Aorta (tissue), 5 donors: ENCODE data around the gene SHISA5. TPM values are rescaled to one million over a fixed set of nuclear protein-coding genes. Genes with fewer than 3 reads are reported as not detected.
"Not testable (repeated sequence)": the region's sequence is repeated elsewhere in the genome, so short reads cannot be mapped to it uniquely, and the experiment has no call there.

Source experiments
- ATAC-seq: fragments of 200-7000 bp; cut with Tn5 transposase; one replicate; pipeline ENCODE4 v1.9.1; 2022; ENCODE audit warnings: moderate library complexity; ENCODE audit not compliant: low FRiP score
- DNase-seq, 2 donors: peaks; one replicate each; pipeline ENCODE4 v3.0.0-alpha.2; 2020
- H3K27ac ChIP-seq, 2 donors: one replicate each; pipeline ENCODE4 v1.5.1; 2013; ENCODE audit warnings: low read length in 2 of 2, mild to moderate bottlenecking in 2 of 2, moderate library complexity in 2 of 2, control low read depth in 1 of 2, inconsistent platforms in 1 of 2, low read depth in 1 of 2
- H3K27me3 ChIP-seq, 2 donors: one replicate each; pipeline ENCODE4 v1.6.1; 2013; ENCODE audit warnings: control low read depth in 1 of 2, low read length in 1 of 2, mild to moderate bottlenecking in 1 of 2, moderate library complexity in 1 of 2; ENCODE audit not compliant: insufficient read depth in 2 of 2, control insufficient read depth in 1 of 2
- H3K36me3 ChIP-seq, 2 donors: one replicate each; pipeline ENCODE4 v1.6.1; 2013; ENCODE audit warnings: control low read depth in 1 of 2, low read length in 1 of 2, mild to moderate bottlenecking in 1 of 2; ENCODE audit not compliant: insufficient read depth in 2 of 2, control insufficient read depth in 1 of 2
- H3K4me1 ChIP-seq, 2 donors: one replicate each; pipeline ENCODE4 v1.6.1; 2013; ENCODE audit warnings: low read length in 2 of 2, control low read depth in 1 of 2, mild to moderate bottlenecking in 1 of 2, moderate library complexity in 1 of 2; ENCODE audit not compliant: insufficient read depth in 2 of 2, control insufficient read depth in 1 of 2
- H3K4me3 ChIP-seq, 2 donors: one replicate each; pipeline ENCODE4 v1.5.1; 2013; ENCODE audit warnings: low read length in 2 of 2, control low read depth in 1 of 2, mild to moderate bottlenecking in 1 of 2
- H3K9me3 ChIP-seq: one replicate; pipeline ENCODE4 v1.6.1; 2013; ENCODE audit warnings: mild to moderate bottlenecking, low read length; ENCODE audit not compliant: control insufficient read depth
- WGBS, 2 donors: extraction: QIAGEN DNeasy Blood & Tissue Kit; methylation state at CpG; one replicate each; pipeline ENCODE4 v1.1.7; 2013; 5-methylcytosine and 5-hydroxymethylcytosine counted together
- intact Hi-C, 2 donors: fragments of 100-400 bp; cut with DNase I; formaldehyde crosslinking; loops; one replicate each; pipeline versions ENCODE4 v1.14.2 to v1.15.0; 2022
- polyA plus RNA-seq, 2 donors: library from polyadenylated mRNA; stranded (reverse); fragments of 200-250 nt; gene quantifications; one replicate each; pipeline ENCODE4 v1.2.3, GENCODE V29; 2013
- total RNA-seq, 2 donors: library from RNA; stranded (reverse); fragmentation: NEBNext Ultra II Directional; extraction: Animal tissue kit (Norgen Biotek cat#: 25700); gene quantifications; one replicate each; pipeline ENCODE4 v1.2.1, GENCODE V29; 2021
- donor health status: healthy with polysubstance abuse.
- donor health status: Bipolar disorder and iron deficiency.
- donor health status: DM: no; HTN: no; CAD: no.
- donor health status: DM: no; HTN: no; CAD: no.
- donor health status: DM: yes; HTN: yes; CAD: no.

Gene SHISA5
- total and polyA plus RNA-seq, 4 donors, result 64.2 to 183 (median 142) TPM

DNA sequence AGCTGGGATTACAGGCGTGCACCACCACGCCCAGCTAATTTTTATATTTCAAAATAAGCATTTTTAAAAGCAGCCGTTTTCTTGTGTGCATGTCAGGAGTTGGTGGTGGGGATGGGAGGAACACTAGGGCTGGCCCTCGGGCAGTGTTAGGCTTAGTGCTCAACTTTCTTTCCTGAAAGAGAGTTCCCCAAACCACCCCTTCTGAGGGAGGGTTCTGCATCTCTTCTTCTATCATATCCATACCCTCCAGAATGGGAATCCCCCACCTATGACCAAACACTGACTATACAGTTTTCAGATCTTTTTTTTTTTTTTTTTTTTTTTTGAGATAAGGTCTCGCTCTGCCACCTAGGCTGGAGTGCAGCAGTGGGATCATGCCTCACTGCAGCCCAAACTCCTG lies 40.2 kb upstream of the SHISA5 start:
- 89 to 97% methylated on average over 5 of the region's 5 CpGs for WGBS, 2 donors

DNA sequence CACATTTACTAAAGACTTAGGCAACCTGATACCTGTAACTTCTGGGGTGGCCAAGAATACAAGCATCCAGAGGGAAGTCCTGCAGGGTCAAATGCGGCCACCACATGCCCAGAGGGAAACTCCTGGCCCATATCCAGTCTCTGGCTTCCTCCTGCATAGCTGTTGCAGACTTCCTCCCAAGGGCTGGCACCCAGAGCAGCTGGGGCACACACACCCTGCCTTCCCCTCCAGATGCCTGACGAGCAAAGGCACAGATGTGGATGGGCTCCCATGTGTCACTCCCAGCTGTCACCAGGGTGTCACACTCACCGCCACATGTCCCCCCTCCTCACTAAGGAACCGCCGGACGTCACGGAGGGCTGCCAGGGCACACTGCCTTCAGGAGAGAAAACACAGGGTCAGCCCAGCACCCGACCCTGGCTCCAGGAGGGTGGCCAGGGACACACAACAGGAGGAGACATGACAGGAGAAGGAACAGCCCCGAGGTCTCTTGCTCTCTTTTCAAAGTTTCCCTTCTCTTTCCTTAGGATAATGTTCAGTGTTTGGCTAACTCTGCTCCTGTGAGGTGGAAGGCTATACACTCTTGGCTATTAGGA lies 39.4 kb upstream of the SHISA5 start:
- DNase-seq (peak in 1 of 2 donors; percentile 83), ATAC-seq (peak; percentile 68)
- Histone ChIP-seq H3K9me3 (no peaks in the 10 kb centered on the region), H3K4me3 (no peak overlapping the region), H3K4me1 (no peaks in the 10 kb centered on the region), H3K27ac (no peak overlapping the region), H3K27me3 (no peaks in the 10 kb centered on the region), H3K36me3 (peaks cover 0 to 3% of the 10 kb centered on the region in 2 donors)
- intact Hi-C loops, result loop anchor here in 1 of 2 donors (10.0 kb wide), 1 partner anchor 269 kb away; no protein-coding TSS in a partner anchor
- 15 to 22% methylated on average over 9 of the region's 9 CpGs for WGBS, 2 donors

More for the DNA sequence above, 40.2 kb upstream of the SHISA5 start:
- Histone ChIP-seq H3K27ac (no peak overlapping the region), H3K27me3 (no peaks in the 10 kb centered on the region), H3K36me3 (peaks cover 0 to 3% of the 10 kb centered on the region in 2 donors), H3K4me3 (no peak overlapping the region), H3K9me3 (no peaks in the 10 kb centered on the region), H3K4me1 (no peaks in the 10 kb centered on the region)
- ATAC-seq (no peak), DNase-seq (no peak)
- intact Hi-C loops, result loop anchor here in 1 of 2 donors (10.0 kb wide), 1 partner anchor 269 kb away; no protein-coding TSS in a partner anchor

DNA sequence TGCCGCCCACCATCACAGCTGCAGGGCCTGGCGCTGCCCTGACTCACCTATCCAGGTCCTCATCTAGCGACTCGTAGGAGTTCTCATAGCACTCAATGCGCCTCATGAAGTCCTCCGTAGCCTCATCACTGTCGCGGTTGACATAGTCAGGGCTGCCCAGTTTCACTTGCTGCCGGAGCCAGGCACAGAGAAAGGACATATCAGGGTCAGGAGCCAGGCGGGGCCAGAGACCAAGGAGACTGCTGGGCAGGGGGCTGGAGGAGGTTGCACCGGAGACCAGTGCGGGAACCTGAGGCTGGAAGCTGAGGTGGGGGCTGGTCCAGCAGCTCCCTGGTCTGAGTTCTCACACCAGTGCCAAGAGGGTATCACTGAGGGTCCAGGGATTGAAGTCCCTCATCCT lies 34.5 kb upstream of the SHISA5 start:
- H3K9me3 ChIP-seq, result no peaks in the 10 kb centered on the region
- peaks cover 0 to 4% of the 10 kb centered on the region in 2 donors for H3K36me3 ChIP-seq
- intact Hi-C loops, result no loop called here
- no peaks in the 10 kb centered on the region for H3K27me3 ChIP-seq
- 93 to 96% methylated on average over 12 of the region's 12 CpGs for WGBS, 2 donors
- DNase-seq (no peak), ATAC-seq (no peak)
- H3K27ac ChIP-seq, result no peak overlapping the region
- H3K4me1 ChIP-seq, result no peaks in the 10 kb centered on the region
- no peak overlapping the region for H3K4me3 ChIP-seq

DNA sequence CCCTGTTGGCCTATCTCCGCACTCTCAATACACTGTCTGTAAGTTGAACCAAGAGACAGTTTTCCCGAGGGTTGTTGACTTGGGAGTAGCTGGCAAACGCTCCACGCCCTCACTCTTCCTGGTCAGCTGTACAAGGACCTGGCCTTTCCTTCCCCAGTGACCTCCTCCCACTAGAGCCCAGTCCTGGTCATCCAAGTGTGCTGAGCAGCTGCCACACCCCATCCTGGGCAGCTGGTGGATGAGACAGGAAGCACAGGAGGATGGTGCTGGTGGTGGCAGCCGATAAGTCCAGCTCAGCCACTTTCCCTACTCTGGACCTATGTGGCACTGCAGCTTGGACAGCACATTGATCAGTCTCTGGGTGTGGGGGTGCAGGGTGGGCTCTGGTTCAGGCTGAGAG lies 32.8 kb upstream of the SHISA5 start:
- 93 to 96% methylated on average over 5 of the region's 5 CpGs for WGBS, 2 donors
- Histone ChIP-seq H3K36me3 (peaks cover 0 to 4% of the 10 kb centered on the region in 2 donors), H3K9me3 (no peaks in the 10 kb centered on the region), H3K27ac (no peak overlapping the region), H3K27me3 (no peaks in the 10 kb centered on the region), H3K4me3 (no peak overlapping the region), H3K4me1 (no peaks in the 10 kb centered on the region)
- DNase-seq, result no peak
- intact Hi-C loops, result no loop called here
- ATAC-seq, result no peak

DNA sequence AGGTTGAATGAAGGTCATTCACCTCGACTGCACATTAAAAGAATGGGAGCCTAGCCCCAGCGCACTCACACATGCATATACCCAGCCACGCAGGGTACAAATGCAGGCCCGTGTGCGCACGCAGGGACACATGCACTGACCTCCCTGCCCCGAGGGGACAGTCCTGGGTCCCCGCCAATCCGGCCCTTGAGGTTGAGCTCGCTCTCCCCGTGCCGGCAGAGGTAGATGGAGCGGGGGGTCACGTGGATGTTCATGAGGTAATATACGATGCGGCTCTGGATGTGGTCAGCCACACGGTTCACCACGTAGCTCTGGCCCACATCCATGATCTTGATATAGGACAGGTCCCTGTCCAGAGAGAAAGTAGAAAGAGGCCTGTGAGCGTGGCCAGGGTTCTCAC lies 32.1 kb upstream of the SHISA5 start:
- Histone ChIP-seq H3K27ac (no peak overlapping the region), H3K4me3 (no peak overlapping the region), H3K9me3 (no peaks in the 10 kb centered on the region), H3K27me3 (no peaks in the 10 kb centered on the region), H3K4me1 (no peaks in the 10 kb centered on the region), H3K36me3 (peaks cover 0 to 4% of the 10 kb centered on the region in 2 donors)
- 93 to 94% methylated on average over 19 of the region's 19 CpGs for WGBS, 2 donors
- intact Hi-C loops, result no loop called here
- no peak for ATAC-seq
- DNase-seq, result no peak

DNA sequence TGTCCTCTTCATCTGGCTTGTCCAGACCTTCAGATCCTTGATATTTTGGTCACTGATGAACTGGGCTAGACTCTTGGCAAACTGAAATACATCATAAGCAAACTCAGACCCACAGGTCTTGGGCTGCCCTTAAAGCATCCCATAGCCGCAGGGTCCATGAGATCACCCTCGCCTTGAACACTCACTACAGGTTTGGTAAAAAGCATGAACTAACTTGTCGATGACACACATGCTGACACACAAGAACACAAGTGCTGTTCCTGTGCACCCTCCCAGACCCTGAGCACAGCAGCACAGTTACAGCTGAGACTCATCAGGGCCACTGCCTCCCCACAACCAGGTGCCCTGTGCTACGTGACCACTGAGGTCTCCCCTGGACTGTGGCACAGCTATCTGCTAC lies 31.6 kb upstream of the SHISA5 start:
- ATAC-seq (no peak), DNase-seq (no peak)
- Histone ChIP-seq H3K4me3 (no peak overlapping the region), H3K36me3 (peaks cover 0 to 4% of the 10 kb centered on the region in 2 donors), H3K9me3 (no peaks in the 10 kb centered on the region), H3K27me3 (no peaks in the 10 kb centered on the region), H3K4me1 (no peaks in the 10 kb centered on the region), H3K27ac (no peak overlapping the region)
- 96 to 99% methylated on average over 4 of the region's 4 CpGs for WGBS, 2 donors
- intact Hi-C loops, result no loop called here

DNA sequence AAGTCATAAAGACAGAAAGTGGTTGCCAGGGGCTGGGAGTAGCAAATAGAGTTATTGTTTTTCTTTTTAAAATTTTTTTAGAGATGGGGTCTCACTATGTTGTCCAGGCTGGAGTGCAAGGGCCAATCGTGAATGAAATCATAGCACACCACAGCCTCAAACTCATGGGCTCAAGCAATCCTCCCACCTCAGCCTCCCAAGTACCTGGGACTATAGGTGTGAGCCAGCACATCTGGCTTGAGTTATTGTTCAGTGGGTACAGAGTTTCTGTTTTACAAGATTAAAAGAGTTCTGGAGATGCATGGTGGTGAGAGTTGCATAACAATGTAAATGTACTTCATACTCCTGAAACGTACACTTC lies 29.0 kb upstream of the SHISA5 start:
- H3K9me3 ChIP-seq, result no peaks in the 10 kb centered on the region
- WGBS, 2 donors, result 84 to 89% methylated on average over 2 of the region's 2 CpGs

DNA sequence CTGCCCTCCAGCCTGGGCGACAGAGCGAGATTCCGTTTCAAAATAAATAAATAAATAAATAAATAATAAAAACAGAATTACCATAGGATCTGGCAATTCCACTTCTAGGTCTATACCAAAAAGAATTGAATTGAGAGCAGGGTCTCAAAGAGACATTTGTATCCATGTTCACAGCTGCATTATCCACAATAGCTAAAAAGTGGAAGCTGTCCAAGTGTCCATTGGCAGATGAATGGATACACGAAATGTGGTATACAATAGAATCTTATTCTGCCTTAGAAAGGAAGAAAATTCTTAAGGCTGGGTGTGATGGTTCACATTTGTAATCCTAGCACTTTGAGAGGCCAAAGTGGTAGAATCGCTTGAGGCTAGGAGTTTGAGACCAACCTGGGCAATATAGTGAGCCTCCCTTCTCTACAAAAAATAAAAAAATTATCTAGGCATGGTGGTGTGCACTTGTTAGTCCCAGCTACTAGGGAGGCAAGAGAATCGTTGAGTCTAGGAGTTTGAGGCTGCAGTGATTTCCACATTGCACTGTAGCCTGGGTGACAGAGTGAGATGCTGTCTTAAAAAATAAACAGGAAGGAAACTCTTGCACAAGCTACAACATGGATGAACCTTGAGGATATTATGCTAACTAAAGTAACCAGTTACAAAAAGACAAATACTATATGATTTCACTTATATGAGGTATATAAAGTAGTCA lies 28.4 kb upstream of the SHISA5 start:
- Histone ChIP-seq H3K27me3 (no peaks in the 10 kb centered on the region), H3K4me3 (no peak overlapping the region), H3K36me3 (peaks cover 0 to 5% of the 10 kb centered on the region in 2 donors), H3K4me1 (no peaks in the 10 kb centered on the region), H3K27ac (no peak overlapping the region), H3K9me3 (no peaks in the 10 kb centered on the region)
- WGBS, 2 donors, result 96 to 98% methylated on average over 6 of the region's 6 CpGs
- no peak for ATAC-seq
- no peak for DNase-seq
- intact Hi-C loops, result no loop called here

More for the DNA sequence above, 29.0 kb upstream of the SHISA5 start:
- Histone ChIP-seq H3K4me3 (no peak overlapping the region), H3K27ac (no peak overlapping the region), H3K27me3 (no peaks in the 10 kb centered on the region), H3K4me1 (no peaks in the 10 kb centered on the region), H3K36me3 (peaks cover 0 to 5% of the 10 kb centered on the region in 2 donors)
- DNase-seq (no peak), ATAC-seq (no peak)
- intact Hi-C loops, result no loop called here

DNA sequence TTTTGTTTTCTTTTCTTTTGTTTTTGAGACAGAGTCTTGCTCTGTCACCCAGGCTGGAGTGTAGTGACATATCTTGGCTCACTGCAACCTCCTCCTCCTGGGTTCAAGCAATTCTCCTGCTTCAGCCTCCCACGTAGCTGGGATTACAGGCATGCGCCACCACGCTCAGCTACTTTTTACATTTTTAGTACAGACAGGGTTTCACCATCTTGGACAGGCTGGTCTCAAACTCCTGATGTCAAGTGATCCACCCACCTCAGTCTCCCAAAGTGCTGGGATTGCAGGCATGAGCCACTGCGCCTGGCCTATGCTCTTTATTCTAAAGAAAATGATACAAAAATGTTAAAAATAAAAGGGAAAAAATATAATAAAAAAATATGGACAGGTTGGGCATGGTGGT lies 26.7 kb upstream of the SHISA5 start:
- intact Hi-C loops, H3K27ac ChIP-seq, H3K4me3 ChIP-seq, H3K9me3 ChIP-seq, ATAC-seq, H3K4me1 ChIP-seq, H3K36me3 ChIP-seq, H3K27me3 ChIP-seq: not testable (repeated sequence)
- 97% methylated on average over 4 of the region's 4 CpGs for WGBS, 2 donors
- peak in 1 of 2 donors; percentile 1 for DNase-seq
